Coronary artery (tissue), 2 donors: ENCODE data around the gene CALCB.
"Not testable (repeated sequence)": the region's sequence is repeated elsewhere in the genome, so short reads cannot be mapped to it uniquely, and the experiment has no call there.

ENCODE experiments used
- DNase-seq: peaks from one replicate; pipeline ENCODE4 v3.0.0-alpha.2; 2017; ENCODE audit warnings: low spot score
- H3K27ac ChIP-seq, 2 donors: fragments of 200-600 bp; sonication (generic); one replicate each; pipeline ENCODE4 v1.5.1; 2016 to 2019
- H3K4me3 ChIP-seq: fragments of 200-600 bp; sonication (generic); 2 replicates; pipeline ENCODE4 v1.5.1; 2016; ENCODE audit warnings: mild to moderate bottlenecking, moderate library complexity
- TF ChIP-seq, protein P1 (sequence below): fragments of 200-600 bp; sonication (generic); IDR thresholded peaks from one replicate; pipeline ENCODE4 v1.5.1; 2019; ENCODE audit warnings: antibody characterized with exemption

CALCB gene

DNA sequence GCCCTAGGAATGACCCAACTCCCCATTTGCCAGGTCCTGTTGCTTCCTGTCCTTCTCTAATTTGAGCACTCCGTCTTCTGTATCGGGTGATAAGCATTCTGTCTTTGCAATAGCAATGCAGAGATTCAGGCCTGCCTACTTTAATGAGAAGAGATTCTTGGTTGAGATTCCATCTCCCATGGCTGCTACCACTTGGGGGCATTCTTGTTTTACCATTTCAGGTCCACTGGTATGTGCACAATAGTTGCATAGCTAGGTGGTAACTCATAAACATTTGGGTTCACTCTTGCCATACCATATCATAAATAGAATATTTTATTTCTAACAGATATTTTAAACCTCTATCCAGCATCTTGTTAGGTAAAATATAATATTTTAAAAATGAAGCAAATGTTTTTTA, 34.4 kb upstream of the CALCB start:
- no peak overlapping the region for H3K27ac ChIP-seq
- H3K4me3 ChIP-seq = no peak overlapping the region
- TF ChIP-seq, protein P1, sequence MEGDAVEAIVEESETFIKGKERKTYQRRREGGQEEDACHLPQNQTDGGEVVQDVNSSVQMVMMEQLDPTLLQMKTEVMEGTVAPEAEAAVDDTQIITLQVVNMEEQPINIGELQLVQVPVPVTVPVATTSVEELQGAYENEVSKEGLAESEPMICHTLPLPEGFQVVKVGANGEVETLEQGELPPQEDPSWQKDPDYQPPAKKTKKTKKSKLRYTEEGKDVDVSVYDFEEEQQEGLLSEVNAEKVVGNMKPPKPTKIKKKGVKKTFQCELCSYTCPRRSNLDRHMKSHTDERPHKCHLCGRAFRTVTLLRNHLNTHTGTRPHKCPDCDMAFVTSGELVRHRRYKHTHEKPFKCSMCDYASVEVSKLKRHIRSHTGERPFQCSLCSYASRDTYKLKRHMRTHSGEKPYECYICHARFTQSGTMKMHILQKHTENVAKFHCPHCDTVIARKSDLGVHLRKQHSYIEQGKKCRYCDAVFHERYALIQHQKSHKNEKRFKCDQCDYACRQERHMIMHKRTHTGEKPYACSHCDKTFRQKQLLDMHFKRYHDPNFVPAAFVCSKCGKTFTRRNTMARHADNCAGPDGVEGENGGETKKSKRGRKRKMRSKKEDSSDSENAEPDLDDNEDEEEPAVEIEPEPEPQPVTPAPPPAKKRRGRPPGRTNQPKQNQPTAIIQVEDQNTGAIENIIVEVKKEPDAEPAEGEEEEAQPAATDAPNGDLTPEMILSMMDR = no peak
- no peak for DNase-seq

- TF ChIP-seq, protein P1 = no peak
- Histone ChIP-seq H3K27ac (no peak overlapping the region), H3K4me3 (no peak overlapping the region)
- no peak for DNase-seq
Observed at GRCh38 chr11:15045209-15045608, 28.2 kb upstream of the CALCB start.

DNA sequence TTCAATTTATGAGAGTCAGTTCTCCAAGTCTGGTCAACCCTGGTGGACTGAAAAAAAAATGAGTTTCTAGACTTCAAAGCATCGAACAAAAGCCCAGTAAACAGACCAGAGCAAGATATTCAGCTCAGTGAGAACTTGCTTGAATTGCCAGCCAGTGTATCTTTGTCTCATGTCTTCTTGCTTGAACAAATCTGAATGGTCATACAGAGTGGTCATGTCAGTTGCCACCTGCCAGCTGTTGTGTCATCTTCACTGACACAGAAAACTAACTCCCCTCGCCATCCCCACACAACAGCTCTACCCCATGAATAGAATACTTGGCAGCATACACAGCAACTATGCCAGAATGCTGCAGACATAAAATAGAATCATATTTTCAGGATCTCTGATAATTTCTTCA, 27.5 kb upstream of the CALCB start:
- H3K27ac ChIP-seq = no peak overlapping the region
- DNase-seq = no peak
- no peak overlapping the region for H3K4me3 ChIP-seq
- TF ChIP-seq, protein P1 = no peak

DNA sequence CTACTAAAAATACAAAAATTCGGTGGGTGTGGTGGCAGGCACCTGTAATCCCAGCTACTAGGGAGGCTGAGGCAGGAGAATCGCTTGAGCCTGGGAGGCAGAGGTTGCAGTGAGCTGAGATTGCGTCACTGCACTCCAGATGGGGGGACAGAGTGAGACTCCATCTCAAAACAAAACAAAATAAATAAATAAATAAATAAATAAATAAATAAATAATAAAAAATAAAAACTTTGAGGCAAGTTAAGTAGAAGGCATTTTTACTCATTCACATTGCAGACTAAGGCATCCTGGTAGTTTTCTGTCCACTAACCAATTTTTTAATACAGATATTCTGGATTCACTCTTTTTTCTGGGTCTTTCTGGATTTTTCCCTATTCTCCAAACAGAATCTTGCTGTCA, 26.7 kb upstream of the CALCB start:
- H3K27ac ChIP-seq, DNase-seq, H3K4me3 ChIP-seq: not testable (repeated sequence)

GRCh38 chr11:15048616-15049015, 24.8 kb upstream of the CALCB start:
- Histone ChIP-seq H3K4me3 (no peak overlapping the region), H3K27ac (no peak overlapping the region)
- TF ChIP-seq, protein P1 = no peak
- no peak for DNase-seq

DNA sequence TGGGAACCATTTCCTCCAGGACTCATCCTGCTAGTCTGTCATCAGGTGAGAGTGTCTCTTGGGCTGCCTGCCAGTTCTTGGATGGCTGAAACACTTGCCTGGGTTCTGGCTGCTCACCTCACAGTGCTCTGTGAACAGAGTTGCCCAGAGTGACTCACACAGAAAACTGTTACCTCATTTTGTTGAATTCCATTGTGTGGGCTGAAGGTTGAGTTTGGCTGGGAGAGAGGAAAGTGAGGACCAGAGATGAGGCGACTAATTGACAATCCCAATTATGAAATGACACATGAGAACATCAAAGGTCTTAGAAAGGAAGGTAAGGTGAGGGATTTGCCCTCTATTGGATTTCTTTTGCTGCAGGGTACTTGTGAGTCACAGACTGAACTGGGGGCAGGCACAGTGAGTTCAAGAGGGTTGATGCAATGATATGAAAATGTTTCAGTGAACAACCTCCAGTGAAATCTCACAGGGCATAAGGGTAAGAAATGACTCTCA, 20.2 kb upstream of the CALCB start:
- TF ChIP-seq, protein P1 = no peak
- no peak overlapping the region for H3K27ac ChIP-seq
- no peak overlapping the region for H3K4me3 ChIP-seq
- DNase-seq = no peak

GRCh38 chr11:15055620-15056356, 17.6 kb upstream of the CALCB start:
- Histone ChIP-seq H3K27ac (no peak overlapping the region), H3K4me3 (no peak overlapping the region)
- DNase-seq = no peak
- TF ChIP-seq, protein P1 = no peak
